Epithelial cell of esophagus (primary cell): ENCODE data around the gene TSACC.
A peak's percentile ranks its signal among the peaks of the same experiment; 100 is the strongest.

ENCODE experiments used
- DNase-seq: peaks from one replicate; pipeline ENCODE4 v3.0.0; 2010; ENCODE audit warnings: low read depth
- H3K4me3 ChIP-seq: 2 replicates; pipeline ENCODE4 v1.5.1; 2011; ENCODE audit warnings: mild to moderate bottlenecking, low read length, control low read depth
- CTCF ChIP-seq: IDR thresholded peaks from 2 replicates; pipeline ENCODE4 v1.5.1; 2011; ENCODE audit warnings: low read depth, mild to moderate bottlenecking, low read length, control low read depth, inconsistent platforms; ENCODE audit not compliant: insufficient read depth; ENCODE audit errors: missing control alignments

TSACC gene

GRCh38 chr1:156359249-156359648 lies 20.9 kb downstream of the TSACC start:
- no peak for TF ChIP-seq CTCF
- DNase-seq = no peak

GRCh38 chr1:156359973-156360372 lies 21.6 kb downstream of the TSACC start:
- peak; percentile 37 for TF ChIP-seq CTCF
- DNase-seq = peak; percentile 43
- no peak overlapping the region for H3K4me3 ChIP-seq

More at GRCh38 chr1:156359249-156359648, 20.9 kb downstream of the TSACC start:
- no peak overlapping the region for H3K4me3 ChIP-seq

GRCh38 chr1:156360534-156360933 lies 22.2 kb downstream of the TSACC start:
- no peak for DNase-seq
- H3K4me3 ChIP-seq = no peak overlapping the region
- no peak for TF ChIP-seq CTCF

GRCh38 chr1:156365754-156366153 lies 27.4 kb downstream of the TSACC start:
- H3K4me3 ChIP-seq = no peak overlapping the region
- DNase-seq = no peak
- TF ChIP-seq CTCF = no peak

GRCh38 chr1:156366378-156367166 lies 28.2 kb downstream of the TSACC start:
- H3K4me3 ChIP-seq = no peak overlapping the region
- TF ChIP-seq CTCF = no peak
- DNase-seq = no peak

- no peak for DNase-seq
- TF ChIP-seq CTCF = no peak
Measured at GRCh38 chr1:156367383-156368156, 29.2 kb downstream of the TSACC start.

More at GRCh38 chr1:156367383-156368156, 29.2 kb downstream of the TSACC start:
- no peak overlapping the region for H3K4me3 ChIP-seq
